HG03342 (cell line): ENCODE results near the gene NXT2.
A peak's percentile ranks its signal among the peaks of the same experiment; 100 is the strongest.
"Not testable (repeated sequence)": the region's sequence is repeated elsewhere in the genome, so short reads cannot be mapped to it uniquely, and the experiment has no call there.

Source experiments
- ATAC-seq: cut with Tn5 transposase; IDR thresholded peaks from one replicate; pipeline ENCODE4 v1.9.1; 2021; ENCODE audit warnings: mild to moderate bottlenecking, moderate library complexity; ENCODE audit not compliant: unreplicated experiment

NXT2 gene

GRCh38 chrX:109536439-109537323 is at the start of gene NXT2:
TSS of gene NXT2 (plus strand) at chrX:109536844. CDS start at chrX:109537007, 163 bp downstream.
- ATAC-seq, result peak; percentile 94

- peak; percentile 50 for ATAC-seq
Measured at GRCh38 chrX:109487640-109488039, 49.0 kb upstream of the NXT2 start.

GRCh38 chrX:109489174-109489573 is 47.5 kb upstream of the NXT2 start:
- ATAC-seq, result no peak

GRCh38 chrX:109498434-109498833 is 38.2 kb upstream of the NXT2 start:
- ATAC-seq, result no peak

- ATAC-seq, result no peak
Measured at GRCh38 chrX:109501176-109501575, 35.5 kb upstream of the NXT2 start.

GRCh38 chrX:109508915-109509314 is 27.7 kb upstream of the NXT2 start:
- ATAC-seq, result no peak

- peak; percentile 62 for ATAC-seq
Measured at GRCh38 chrX:109511113-109511512, 25.5 kb upstream of the NXT2 start.

- no peak for ATAC-seq
Measured at GRCh38 chrX:109519001-109519400, 17.6 kb upstream of the NXT2 start.

- ATAC-seq, result peak; percentile 39
Measured at GRCh38 chrX:109533005-109533404, 3.6 kb upstream of the NXT2 start.

GRCh38 chrX:109533631-109534030 is 3.0 kb upstream of the NXT2 start:
- no peak for ATAC-seq

GRCh38 chrX:109534933-109535332 is 1.7 kb upstream of the NXT2 start:
- no peak for ATAC-seq

- ATAC-seq, result no peak
Measured at GRCh38 chrX:109535578-109535977, 1.1 kb upstream of the NXT2 start.

- no peak for ATAC-seq
Measured at GRCh38 chrX:109537324-109537665, 651 bp downstream of the NXT2 start.

- not testable (repeated sequence) for ATAC-seq
Measured at GRCh38 chrX:109539007-109539406, 2.4 kb downstream of the NXT2 start.

- ATAC-seq, result no peak
Measured at GRCh38 chrX:109553862-109554261, 17.2 kb downstream of the NXT2 start.

GRCh38 chrX:109576083-109576482 is 39.4 kb downstream of the NXT2 start:
- ATAC-seq, result not testable (repeated sequence)

- no peak for ATAC-seq
Measured at GRCh38 chrX:109577055-109577454, 40.4 kb downstream of the NXT2 start.

GRCh38 chrX:109578916-109579315 is 42.3 kb downstream of the NXT2 start:
- no peak for ATAC-seq

- no peak for ATAC-seq
Measured at GRCh38 chrX:109585488-109585887, 48.8 kb downstream of the NXT2 start.

- no peak for ATAC-seq
Measured at GRCh38 chrX:109590176-109590575, 53.5 kb downstream of the NXT2 start.
